Fibroblast of mammary gland (primary cell): ENCODE results near the gene NPTX2.

Experiments used
- DNase-seq: peaks from one replicate; pipeline ENCODE4 v3.0.0-alpha.2; 2010; ENCODE audit warnings: low read depth
- H3K4me3 ChIP-seq: 2 replicates; pipeline ENCODE4 v1.5.1; 2011; ENCODE audit warnings: low read depth, mild to moderate bottlenecking, low read length, moderate library complexity; ENCODE audit not compliant: control insufficient read depth
- CTCF ChIP-seq: conservative IDR thresholded peaks from 2 replicates; pipeline ENCODE4 v1.5.1; 2011; ENCODE audit warnings: low read depth, low read length, inconsistent platforms; ENCODE audit not compliant: control insufficient read depth, insufficient read depth

The NPTX2 gene

DNA sequence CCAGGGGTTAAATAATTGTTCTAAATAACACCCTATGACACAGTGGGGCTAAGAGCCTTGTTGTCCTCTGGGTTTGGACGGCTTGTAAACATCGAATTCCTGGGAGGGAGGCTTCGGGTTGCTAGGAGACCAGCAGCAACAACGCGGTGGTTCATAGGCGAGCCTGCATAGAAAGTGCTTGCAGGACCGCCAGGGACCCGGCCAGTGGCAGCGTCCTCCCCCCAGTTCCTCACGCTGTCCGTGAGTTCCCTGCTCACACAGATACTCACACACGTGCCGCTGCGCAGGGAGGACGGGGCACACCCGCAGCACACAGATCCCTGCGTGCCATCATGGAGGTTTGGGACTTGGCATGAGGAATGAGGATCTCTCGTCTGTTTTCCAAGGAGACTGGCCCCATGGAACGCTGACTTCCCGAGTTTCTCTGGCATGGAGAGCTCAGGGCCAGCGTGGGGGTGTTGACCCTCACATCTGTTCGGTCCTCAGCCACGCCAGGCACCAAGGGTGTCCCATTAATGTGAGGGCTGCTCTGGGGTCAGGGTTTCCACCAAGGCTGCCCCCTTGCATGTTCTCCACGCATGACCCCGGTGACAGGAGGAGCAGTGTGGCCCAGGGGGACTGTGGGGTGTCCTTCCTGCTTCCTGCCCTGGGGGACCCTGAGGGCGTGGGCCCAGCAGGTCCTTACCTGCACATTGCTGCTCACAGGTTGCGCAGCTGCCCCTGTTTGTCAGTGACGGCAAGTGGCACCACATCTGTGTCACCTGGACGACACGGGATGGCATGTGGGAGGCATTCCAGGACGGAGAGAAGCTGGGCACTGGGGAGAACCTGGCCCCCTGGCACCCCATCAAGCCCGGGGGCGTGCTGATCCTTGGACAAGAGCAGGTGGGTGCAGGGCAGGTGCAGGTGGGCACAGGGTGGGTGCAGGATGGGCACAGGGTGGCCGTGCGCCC is 9.7 kb downstream of the NPTX2 start:
- no peak for TF ChIP-seq CTCF
- no peak overlapping the region for H3K4me3 ChIP-seq

DNA sequence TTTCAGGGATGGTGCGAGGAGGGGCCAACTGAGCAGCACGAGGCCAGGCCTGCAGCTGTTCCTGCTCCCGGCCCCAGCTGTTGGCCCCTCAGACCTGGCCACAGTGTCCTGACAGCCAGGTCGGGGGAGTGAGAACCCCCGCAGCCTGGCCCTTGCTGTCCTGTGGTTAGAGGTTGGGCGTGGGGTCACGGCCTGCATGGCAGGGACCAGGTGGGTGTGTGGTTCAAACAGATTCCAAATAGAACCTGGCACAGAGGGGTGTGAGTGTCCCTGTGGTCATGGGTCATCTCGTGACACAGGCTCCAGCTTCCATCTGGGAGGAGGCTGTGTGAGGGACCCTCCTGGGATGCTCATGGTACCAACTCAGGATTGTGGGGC is 10.3 kb downstream of the NPTX2 start:
- DNase-seq = no peak

More for the DNA sequence above, 9.7 kb downstream of the NPTX2 start:
- no peak for DNase-seq

GRCh38 chr7:98628418-98628817 is 11.3 kb downstream of the NPTX2 start:
- DNase-seq = no peak
- no peak overlapping the region for H3K4me3 ChIP-seq
- no peak for TF ChIP-seq CTCF

More for the DNA sequence above, 10.3 kb downstream of the NPTX2 start:
- TF ChIP-seq CTCF = no peak
- H3K4me3 ChIP-seq = no peak overlapping the region

- no peak for TF ChIP-seq CTCF
- no peak for DNase-seq
- no peak overlapping the region for H3K4me3 ChIP-seq
These were observed 11.9 kb downstream of the NPTX2 start for GRCh38 chr7:98629001-98629431.

DNA sequence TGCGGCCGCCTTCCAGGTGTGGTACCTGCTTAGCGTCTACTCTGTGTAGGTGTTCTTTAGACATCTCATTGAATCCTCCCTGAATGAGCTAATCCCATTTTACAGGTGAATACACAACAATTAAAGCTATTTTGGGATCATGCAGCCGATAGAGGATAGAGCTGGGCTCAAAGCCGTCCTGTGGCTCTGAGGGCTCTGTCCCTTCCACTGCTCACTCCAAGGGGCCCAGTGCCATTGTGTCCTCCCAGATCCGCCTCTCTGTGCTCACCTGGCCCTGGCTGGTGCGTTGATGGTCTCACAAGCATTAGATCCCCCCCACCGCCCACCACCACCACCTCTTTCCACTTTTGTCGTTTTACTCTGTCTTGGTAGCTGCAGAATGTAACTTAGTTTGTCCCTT is 13.1 kb downstream of the NPTX2 start:
- DNase-seq = no peak
- H3K4me3 ChIP-seq = no peak overlapping the region
- TF ChIP-seq CTCF = no peak

GRCh38 chr7:98630770-98631169 is 13.7 kb downstream of the NPTX2 start:
- TF ChIP-seq CTCF = no peak
- no peak for DNase-seq
- no peak overlapping the region for H3K4me3 ChIP-seq
